Kidney (tissue), 14 donors: ENCODE measurements around the gene DLG2. TPM values are rescaled to one million over a fixed set of nuclear protein-coding genes. Genes with fewer than 3 reads are reported as not detected.

ENCODE experiments used
- DNase-seq, 5 donors: peaks; one replicate each; pipeline ENCODE4 v3.0.0-alpha.2; 2013 to 2020
- FAIRE-seq: peaks from 2 replicates; lab custom pipeline; 2012; peaks lifted over from hg19 to GRCh38; lab: Jason Lieb, UNC
- H3K27ac ChIP-seq, 2 donors: one replicate each; pipeline ENCODE4 v1.7.0; 2013; ENCODE audit warnings: low read depth in 2 of 2, low read length in 2 of 2, inconsistent platforms in 1 of 2
- H3K27me3 ChIP-seq: one replicate; pipeline ENCODE4 v1.7.1; 2013; ENCODE audit warnings: low read length, inconsistent platforms; ENCODE audit not compliant: control insufficient read depth, insufficient read depth
- H3K36me3 ChIP-seq, 3 donors: one replicate each; pipeline versions ENCODE4 v1.7.0 to v1.7.1; 2013; ENCODE audit warnings: low read length in 3 of 3, control low read depth in 1 of 3, inconsistent platforms in 1 of 3; ENCODE audit not compliant: insufficient read depth in 3 of 3, control insufficient read depth in 2 of 3
- H3K4me1 ChIP-seq, 3 donors: one replicate each; pipeline versions ENCODE4 v1.7.0 to v1.7.1; 2013; ENCODE audit warnings: low read length in 3 of 3, inconsistent platforms in 1 of 3, low read depth in 1 of 3; ENCODE audit not compliant: control insufficient read depth in 2 of 3, insufficient read depth in 2 of 3
- H3K4me3 ChIP-seq, 3 donors: one replicate each; pipeline versions ENCODE4 v1.7.0 to v1.8.1; 2013; ENCODE audit warnings: low read length in 3 of 3, control low read depth in 1 of 3, inconsistent platforms in 1 of 3
- H3K9ac ChIP-seq, 3 donors: one replicate each; pipeline versions ENCODE4 v1.7.0 to v1.7.1; 2013; ENCODE audit warnings: low read length in 3 of 3, control low read depth in 1 of 3, inconsistent platforms in 1 of 3
- H3K9me3 ChIP-seq, 3 donors: one replicate each; pipeline versions ENCODE4 v1.7.0 to v1.7.1; 2013; ENCODE audit warnings: low read length in 3 of 3, control low read depth in 1 of 3, inconsistent platforms in 1 of 3; ENCODE audit not compliant: control insufficient read depth in 2 of 3, insufficient read depth in 1 of 3
- CTCF ChIP-seq: IDR thresholded peaks from 3 replicates; pipeline ENCODE4 v1.5.1; 2012; ENCODE audit warnings: mild to moderate bottlenecking, moderate library complexity, borderline replicate concordance; ENCODE audit not compliant: insufficient read depth; ENCODE audit errors: extremely low read depth
- intact Hi-C: fragments of 100-400 bp; cut with DNase I; formaldehyde crosslinking; loops from one replicate; pipeline ENCODE4 v1.11.1; 2022
- polyA plus RNA-seq: library from polyadenylated mRNA; stranded (reverse); fragments of 350-450 nt; fragmentation: Illumina TruSeq; extraction: RNeasy Lipid Tissue Mini Kit (QIAGEN cat#74804); gene quantifications from one replicate; pipeline ENCODE4 v1.2.3, GENCODE V29; 2014; ENCODE audit warnings: low read depth, low replicate concordance; ENCODE audit not compliant: insufficient read depth
- total RNA-seq: library from RNA; stranded (reverse); fragmentation: NEBNext Ultra II Directional; extraction: Animal tissue kit (Norgen Biotek cat#: 25700); gene quantifications from one replicate; pipeline ENCODE4 v1.2.1, GENCODE V29; 2021
- donor health status: control.
- donor health status: control.
- donor health status: control.
- donor health status: control.
- donor health status: control.
- donor health status: DM: yes; HTN: yes; CAD: no.
- donor health status: Normal renal cell carcinoma (clear cell type).

Gene DLG2
- total and polyA plus RNA-seq, 2 donors from 2014 or later = 2.9 to 7.2 TPM

GRCh38 chr11:84014539-84014938 lies 1612.6 kb downstream of the DLG2 start:
- no peaks in the 10 kb centered on the region for H3K27me3 ChIP-seq
- no peak overlapping the region for H3K9ac ChIP-seq
- intact Hi-C loops = no loop called here
- no peaks in the 10 kb centered on the region for H3K4me1 ChIP-seq
- no peak overlapping the region for H3K27ac ChIP-seq
- no peaks in the 10 kb centered on the region for H3K9me3 ChIP-seq
- H3K4me3 ChIP-seq = no peak overlapping the region
- FAIRE-seq (no peak), DNase-seq (no peak)
- TF ChIP-seq CTCF = no peak
- no peaks in the 10 kb centered on the region for H3K36me3 ChIP-seq

GRCh38 chr11:84012171-84012826 lies 1614.8 kb downstream of the DLG2 start:
- no peaks in the 10 kb centered on the region for H3K4me1 ChIP-seq
- FAIRE-seq (no peak), DNase-seq (no peak)
- H3K27ac ChIP-seq = no peak overlapping the region
- H3K9me3 ChIP-seq = no peaks in the 10 kb centered on the region
- TF ChIP-seq CTCF = no peak
- no peak overlapping the region for H3K4me3 ChIP-seq
- no peak overlapping the region for H3K9ac ChIP-seq
- intact Hi-C loops = no loop called here
- H3K36me3 ChIP-seq = no peaks in the 10 kb centered on the region
- H3K27me3 ChIP-seq = no peaks in the 10 kb centered on the region

- H3K27ac ChIP-seq = no peak overlapping the region
- DNase-seq (no peak), FAIRE-seq (no peak)
- H3K4me1 ChIP-seq = no peaks in the 10 kb centered on the region
- no peaks in the 10 kb centered on the region for H3K27me3 ChIP-seq
- H3K9me3 ChIP-seq = peaks cover 0 to 19% (median 3%) of the 10 kb centered on the region in 3 donors
- intact Hi-C loops = no loop called here
- H3K9ac ChIP-seq = no peak overlapping the region
- H3K36me3 ChIP-seq = no peaks in the 10 kb centered on the region
- no peak overlapping the region for H3K4me3 ChIP-seq
- no peak for TF ChIP-seq CTCF
Measured at GRCh38 chr11:84003181-84003580, 1624.0 kb downstream of the DLG2 start.
